ENCODE measurements around the gene NUP210.

Gene NUP210

GRCh38 chr3:13318626-13319470 lies 101.3 kb downstream of the NUP210 start:
- DNase-seq, result no peak

- DNase-seq, result no peak
Observed at GRCh38 chr3:13317596-13318320, 102.4 kb downstream of the NUP210 start.

GRCh38 chr3:13316603-13317002 lies 103.5 kb downstream of the NUP210 start:
- DNase-seq, result no peak

- DNase-seq, result no peak
Observed at GRCh38 chr3:13314877-13315276, 105.2 kb downstream of the NUP210 start.

- DNase-seq, result no peak
Observed at GRCh38 chr3:13313813-13314212, 106.3 kb downstream of the NUP210 start.

DNA sequence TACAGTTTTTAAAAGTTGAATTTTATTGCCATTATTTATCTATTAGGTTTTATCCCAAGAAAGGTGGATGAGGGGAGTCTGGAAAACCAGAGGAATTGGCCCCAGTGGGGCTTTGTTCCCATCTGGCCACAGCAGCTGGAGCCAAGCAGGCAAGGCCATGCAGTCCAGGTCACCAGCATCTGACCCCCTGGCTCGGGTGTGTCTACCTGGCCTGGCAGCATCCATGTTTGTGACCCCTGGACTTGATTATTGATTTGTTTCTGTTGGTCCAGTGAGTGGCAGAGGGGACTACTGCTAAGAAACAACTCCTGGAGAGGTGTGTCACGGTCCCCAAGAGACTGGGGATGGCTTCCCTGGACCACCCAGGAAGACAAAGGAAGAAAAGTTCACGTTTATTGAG lies 111.1 kb downstream of the NUP210 start:
- no peak for DNase-seq

DNA sequence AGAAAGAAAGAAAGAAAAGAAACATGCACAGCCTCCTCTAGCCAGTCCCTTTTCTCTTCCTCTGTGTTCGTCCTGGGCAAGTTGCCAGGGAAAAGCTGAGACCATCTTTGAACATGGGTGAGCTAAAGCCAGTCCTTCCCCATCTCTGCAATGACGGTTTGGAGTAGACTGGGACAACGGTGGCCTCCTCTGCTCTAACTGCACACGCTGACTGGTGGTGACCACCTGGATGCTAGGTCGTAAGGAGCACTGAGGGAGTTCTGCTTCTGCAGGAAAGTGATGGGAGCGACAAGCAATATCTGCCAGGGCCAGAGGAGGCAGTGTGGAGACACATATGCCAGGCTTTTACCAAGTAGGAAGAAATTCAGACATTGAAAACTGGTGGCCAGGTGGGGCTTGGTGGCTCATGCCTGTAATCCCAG lies 111.7 kb downstream of the NUP210 start:
- no peak for DNase-seq

DNA sequence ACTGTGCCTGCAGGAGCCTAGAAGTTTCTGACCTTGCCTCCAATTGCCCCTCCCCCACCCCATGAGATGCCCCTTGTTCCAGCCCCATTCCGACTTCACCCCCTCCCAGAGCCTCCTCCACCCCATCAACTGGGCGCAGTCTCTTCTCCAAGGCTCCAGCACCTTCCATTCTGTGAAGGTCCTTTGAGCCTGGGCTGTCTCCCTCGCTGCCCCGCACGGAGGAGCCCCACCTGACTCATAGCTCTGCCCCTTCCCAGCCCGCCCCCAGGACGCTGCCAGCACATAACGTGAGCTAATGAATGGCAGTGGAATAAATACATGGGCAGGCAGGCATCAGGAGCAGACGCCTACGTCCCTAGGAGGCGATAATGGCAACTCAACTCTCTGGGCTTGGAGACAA lies 113.1 kb downstream of the NUP210 start:
- no peak for DNase-seq

- DNase-seq, result no peak
Observed at GRCh38 chr3:13305623-13306022, 114.5 kb downstream of the NUP210 start.

DNA sequence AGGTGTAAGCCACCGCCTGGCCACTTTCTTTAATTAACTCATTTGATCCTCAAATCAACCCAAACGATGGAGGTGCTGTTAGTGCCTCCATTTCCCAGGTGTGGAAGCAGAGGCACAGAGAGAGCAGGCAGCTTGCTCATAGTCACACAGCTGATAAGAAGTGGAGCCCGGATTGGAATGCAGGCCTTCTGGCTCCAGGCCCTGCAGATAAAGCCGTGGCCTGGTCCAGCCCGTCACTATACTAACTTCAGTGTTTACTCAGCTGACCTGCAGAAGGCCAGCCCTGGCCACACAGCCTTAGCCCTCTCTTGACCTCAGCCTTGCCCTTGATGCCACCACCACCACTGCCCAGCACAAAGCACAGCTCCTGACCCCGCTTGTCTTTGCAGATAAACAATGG lies 116.7 kb downstream of the NUP210 start:
- no peak for DNase-seq

GRCh38 chr3:13301286-13301987 lies 118.7 kb downstream of the NUP210 start:
- DNase-seq, result no peak

DNA sequence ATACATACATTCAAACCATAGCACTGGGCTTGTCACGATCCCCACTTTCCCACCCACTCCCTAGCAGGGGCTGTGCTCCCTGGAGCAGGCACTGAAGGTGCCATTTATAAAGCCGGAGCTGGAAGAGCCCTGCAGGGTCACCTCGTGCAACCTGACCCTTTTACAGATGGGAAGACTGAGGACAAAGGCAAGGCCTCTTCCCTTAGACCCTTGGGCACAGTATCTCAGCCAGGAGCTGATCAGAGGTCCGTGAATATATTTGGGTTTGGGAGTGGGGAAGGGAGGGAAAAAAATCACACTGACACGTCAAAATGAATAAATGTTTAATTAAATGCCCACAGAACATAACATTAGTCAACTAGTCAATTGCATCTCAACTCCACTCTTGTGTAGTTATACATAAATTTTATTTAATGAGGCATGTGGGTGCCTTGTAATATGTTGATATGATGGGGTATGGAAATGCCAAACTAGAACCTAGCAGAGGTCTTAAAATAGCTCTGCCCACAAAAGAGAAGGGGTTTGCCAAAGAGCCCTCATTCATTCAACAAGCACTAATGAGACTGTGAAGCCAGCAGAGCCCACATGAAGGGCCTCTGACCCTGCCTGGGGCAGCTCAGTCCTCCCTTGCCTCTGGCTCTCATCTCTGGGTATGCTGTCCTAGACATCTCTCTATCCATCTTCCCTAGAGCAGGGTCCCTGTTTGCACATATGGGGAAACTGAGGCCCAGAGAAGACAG lies 119.4 kb downstream of the NUP210 start:
- DNase-seq, result no peak

- no peak for DNase-seq
Observed at GRCh38 chr3:13299531-13300155, 120.5 kb downstream of the NUP210 start.

DNA sequence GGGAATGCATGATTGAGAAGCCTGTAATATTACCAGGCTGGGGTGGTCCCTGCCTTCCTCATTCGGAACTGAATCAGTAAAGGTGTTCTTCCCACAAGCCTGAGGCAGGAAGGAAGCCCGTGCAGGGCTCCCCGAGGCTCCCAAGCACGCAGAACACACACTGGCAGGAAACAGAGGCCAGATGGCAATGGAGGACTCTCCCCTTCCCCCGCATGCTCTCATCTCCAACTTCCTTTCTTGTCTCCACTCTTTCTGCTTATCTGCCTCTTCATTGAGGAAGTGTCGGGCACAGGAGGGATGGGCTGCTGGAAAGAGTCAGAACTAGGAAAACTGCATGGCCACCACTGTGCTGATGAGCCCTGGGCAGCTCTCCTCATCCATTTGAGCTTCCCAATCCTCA lies 123.5 kb downstream of the NUP210 start:
- no peak for DNase-seq

- DNase-seq, result no peak
Observed at GRCh38 chr3:13294442-13295351, 125.4 kb downstream of the NUP210 start.

- no peak for DNase-seq
Observed at GRCh38 chr3:13292375-13292774, 127.7 kb downstream of the NUP210 start.

DNA sequence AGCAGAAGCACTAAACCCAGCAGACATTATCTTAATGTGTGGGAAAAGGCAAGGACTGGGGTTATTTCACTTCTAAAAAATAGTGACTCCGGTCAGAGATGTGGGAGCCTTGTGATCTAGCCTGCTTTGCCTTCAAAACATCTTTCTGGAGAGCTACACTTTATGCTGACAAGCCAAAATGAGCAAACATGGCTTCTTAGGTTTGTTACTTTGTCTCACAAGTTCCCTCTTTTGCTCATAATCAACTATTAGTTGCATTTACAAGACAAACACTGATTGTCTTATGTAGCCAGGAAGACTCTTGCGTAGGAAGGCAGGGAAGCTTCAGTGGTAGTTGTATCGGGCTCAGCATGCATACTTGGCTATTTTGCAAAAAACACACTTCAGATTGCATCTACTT lies 129.2 kb downstream of the NUP210 start:
- DNase-seq, result no peak

- DNase-seq, result no peak
Observed at GRCh38 chr3:13289771-13290285, 130.3 kb downstream of the NUP210 start.

GRCh38 chr3:13288732-13289718 lies 131.1 kb downstream of the NUP210 start:
- no peak for DNase-seq

DNA sequence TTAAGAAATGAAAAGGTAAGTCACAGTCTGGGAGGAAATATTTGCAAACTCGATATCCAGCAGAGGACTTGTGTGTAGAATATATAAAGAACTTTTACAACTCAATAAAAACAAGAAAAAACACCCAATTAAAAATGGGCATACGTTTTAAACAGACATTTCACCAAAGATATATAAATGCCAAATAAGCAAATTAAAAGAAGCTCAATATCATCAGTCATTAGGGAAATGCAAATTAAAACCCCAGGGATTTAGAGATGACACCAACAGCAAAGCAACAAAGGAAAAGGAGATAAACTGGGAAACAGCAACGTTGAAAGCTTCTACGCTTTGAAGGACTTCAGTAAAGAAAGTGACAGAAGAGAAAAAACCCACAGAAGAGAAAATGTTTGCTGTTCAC lies 132.3 kb downstream of the NUP210 start:
- no peak for DNase-seq

All from effector CD4-positive, alpha-beta T cell (primary cell).